Thyroid gland (tissue), 4 donors: ENCODE measurements around the gene TBCD. TPM values are rescaled to one million over a fixed set of nuclear protein-coding genes. Genes with fewer than 3 reads are reported as not detected.

Experiments
- DNase-seq, 2 donors: peaks; one replicate each; pipeline ENCODE4 v3.0.0-alpha.2; 2019
- H3K27ac ChIP-seq, 3 donors: fragments of 200-600 bp; sonication (generic); 1 replicate in 2 of 3; 2 replicates in 1 of 3; pipeline ENCODE4 v1.5.1; 2016 to 2019; ENCODE audit warnings: mild to moderate bottlenecking in 1 of 3, moderate library complexity in 1 of 3
- H3K27me3 ChIP-seq: fragments of 200-600 bp; sonication (generic); one replicate; pipeline ENCODE4 v1.5.1; 2019
- H3K36me3 ChIP-seq, 2 donors: fragments of 200-600 bp; sonication (generic); one replicate each; pipeline ENCODE4 v1.5.1; 2016 to 2019
- H3K4me1 ChIP-seq, 2 donors: fragments of 200-600 bp; sonication (generic); one replicate each; pipeline ENCODE4 v1.5.1; 2017 to 2019
- H3K4me3 ChIP-seq, 3 donors: fragments of 200-600 bp; sonication (generic); replicated peaks in 1 of 3; 1 replicate in 2 of 3; 2 replicates in 1 of 3; pipeline ENCODE4 v1.5.1; 2016; ENCODE audit warnings: mild to moderate bottlenecking in 1 of 3
- H3K9me3 ChIP-seq: fragments of 200-600 bp; sonication (generic); one replicate; pipeline ENCODE4 v1.5.1; 2017
- POLR2A ChIP-seq, 2 donors: fragments of 450-650 bp; IDR thresholded peaks; one replicate each; pipeline ENCODE4 v1.6.1; 2017; ENCODE audit warnings: antibody characterized with exemption in 2 of 2, mild to moderate bottlenecking in 2 of 2, moderate library complexity in 1 of 2
- WGBS, 2 donors: methylation state at CpG; one replicate each; pipeline ENCODE4 v1.1.5; 2017; 5-methylcytosine and 5-hydroxymethylcytosine counted together
- intact Hi-C: fragments of 100-400 bp; cut with DNase I; formaldehyde crosslinking; loops from one replicate; pipeline ENCODE4 v1.15.1; 2023
- total RNA-seq, 4 donors: library from RNA; depleted of rRNA; stranded (reverse); fragments of >200 nt; gene quantifications; one replicate each; pipeline ENCODE4 v1.2.3, GENCODE V29; 2016
- TF ChIP-seq, protein P1 (sequence below), 6 experiments: fragments of 200-600 bp in 3 of 6; fragments of 450-650 bp in 3 of 6; sonication (generic) in 3 of 6; IDR thresholded peaks; one replicate each; pipeline ENCODE4 v1.5.1; 2016 to 2019; ENCODE audit warnings: antibody characterized with exemption in 6 of 6, mild to moderate bottlenecking in 2 of 6, inconsistent platforms in 1 of 6, moderate library complexity in 1 of 6

TBCD gene
- total RNA-seq, 4 donors from 2014 or later, result 72.6 to 85.9 (median 79.6) TPM

DNA sequence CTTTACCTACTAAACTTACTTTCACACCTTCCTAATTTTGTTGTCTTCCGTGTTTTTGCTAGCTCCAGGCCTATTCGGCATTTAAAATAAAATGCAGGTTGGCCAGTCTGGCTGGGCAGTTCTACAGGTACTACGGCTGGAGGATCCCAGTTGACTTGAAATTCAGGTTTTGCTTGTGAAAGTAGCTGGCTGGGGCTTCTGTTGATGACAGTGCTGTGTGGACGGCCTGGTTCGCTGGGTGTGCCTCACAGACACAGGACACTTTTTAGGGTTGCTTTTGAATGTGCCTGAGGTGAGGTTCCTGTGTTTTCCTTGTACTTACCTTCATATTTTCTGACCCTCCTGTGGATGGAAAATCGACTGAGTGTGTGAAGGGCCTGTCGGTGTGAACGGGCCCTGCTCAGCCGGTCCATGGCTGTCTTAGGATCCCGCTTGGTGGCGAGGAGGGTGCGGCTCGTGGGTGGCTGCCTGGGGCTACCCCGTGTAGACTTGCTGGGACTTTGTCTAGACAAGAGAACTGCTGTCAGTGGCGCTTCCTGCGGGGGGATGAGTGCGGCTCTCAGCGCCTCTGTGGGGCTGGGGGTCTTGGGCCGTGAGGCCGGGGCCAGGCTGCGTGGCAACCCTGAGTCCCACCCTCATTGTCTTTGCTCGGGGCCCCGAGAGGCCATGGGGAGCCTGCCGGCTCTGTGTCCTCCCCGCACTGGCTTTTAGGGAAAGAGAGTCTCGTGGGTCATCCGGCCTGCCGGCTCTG lies 106.7 kb downstream of the TBCD start:
- Histone ChIP-seq H3K4me1 (peaks cover 26 to 40% of the 10 kb centered on the region in 2 donors), H3K4me3 (no peak overlapping the region), H3K9me3 (no peaks in the 10 kb centered on the region), H3K27ac (peak overlapping the region; percentile 97 to 99 (median 97)), H3K36me3 (no peaks in the 10 kb centered on the region), H3K27me3 (no peaks in the 10 kb centered on the region)
- intact Hi-C loops, result no loop called here
- TF ChIP-seq, protein P1, sequence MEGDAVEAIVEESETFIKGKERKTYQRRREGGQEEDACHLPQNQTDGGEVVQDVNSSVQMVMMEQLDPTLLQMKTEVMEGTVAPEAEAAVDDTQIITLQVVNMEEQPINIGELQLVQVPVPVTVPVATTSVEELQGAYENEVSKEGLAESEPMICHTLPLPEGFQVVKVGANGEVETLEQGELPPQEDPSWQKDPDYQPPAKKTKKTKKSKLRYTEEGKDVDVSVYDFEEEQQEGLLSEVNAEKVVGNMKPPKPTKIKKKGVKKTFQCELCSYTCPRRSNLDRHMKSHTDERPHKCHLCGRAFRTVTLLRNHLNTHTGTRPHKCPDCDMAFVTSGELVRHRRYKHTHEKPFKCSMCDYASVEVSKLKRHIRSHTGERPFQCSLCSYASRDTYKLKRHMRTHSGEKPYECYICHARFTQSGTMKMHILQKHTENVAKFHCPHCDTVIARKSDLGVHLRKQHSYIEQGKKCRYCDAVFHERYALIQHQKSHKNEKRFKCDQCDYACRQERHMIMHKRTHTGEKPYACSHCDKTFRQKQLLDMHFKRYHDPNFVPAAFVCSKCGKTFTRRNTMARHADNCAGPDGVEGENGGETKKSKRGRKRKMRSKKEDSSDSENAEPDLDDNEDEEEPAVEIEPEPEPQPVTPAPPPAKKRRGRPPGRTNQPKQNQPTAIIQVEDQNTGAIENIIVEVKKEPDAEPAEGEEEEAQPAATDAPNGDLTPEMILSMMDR (IDR thresholded peaks at IDR 0.05), result no peak
- TF ChIP-seq POLR2A (IDR thresholded peaks at IDR 0.05), result peak in 1 of 2 donors; percentile 62
- DNase-seq, result peak; percentile 87 to 88
- WGBS, 2 donors, result 66 to 67% methylated on average over 20 to 26 of the region's 28 CpGs

DNA sequence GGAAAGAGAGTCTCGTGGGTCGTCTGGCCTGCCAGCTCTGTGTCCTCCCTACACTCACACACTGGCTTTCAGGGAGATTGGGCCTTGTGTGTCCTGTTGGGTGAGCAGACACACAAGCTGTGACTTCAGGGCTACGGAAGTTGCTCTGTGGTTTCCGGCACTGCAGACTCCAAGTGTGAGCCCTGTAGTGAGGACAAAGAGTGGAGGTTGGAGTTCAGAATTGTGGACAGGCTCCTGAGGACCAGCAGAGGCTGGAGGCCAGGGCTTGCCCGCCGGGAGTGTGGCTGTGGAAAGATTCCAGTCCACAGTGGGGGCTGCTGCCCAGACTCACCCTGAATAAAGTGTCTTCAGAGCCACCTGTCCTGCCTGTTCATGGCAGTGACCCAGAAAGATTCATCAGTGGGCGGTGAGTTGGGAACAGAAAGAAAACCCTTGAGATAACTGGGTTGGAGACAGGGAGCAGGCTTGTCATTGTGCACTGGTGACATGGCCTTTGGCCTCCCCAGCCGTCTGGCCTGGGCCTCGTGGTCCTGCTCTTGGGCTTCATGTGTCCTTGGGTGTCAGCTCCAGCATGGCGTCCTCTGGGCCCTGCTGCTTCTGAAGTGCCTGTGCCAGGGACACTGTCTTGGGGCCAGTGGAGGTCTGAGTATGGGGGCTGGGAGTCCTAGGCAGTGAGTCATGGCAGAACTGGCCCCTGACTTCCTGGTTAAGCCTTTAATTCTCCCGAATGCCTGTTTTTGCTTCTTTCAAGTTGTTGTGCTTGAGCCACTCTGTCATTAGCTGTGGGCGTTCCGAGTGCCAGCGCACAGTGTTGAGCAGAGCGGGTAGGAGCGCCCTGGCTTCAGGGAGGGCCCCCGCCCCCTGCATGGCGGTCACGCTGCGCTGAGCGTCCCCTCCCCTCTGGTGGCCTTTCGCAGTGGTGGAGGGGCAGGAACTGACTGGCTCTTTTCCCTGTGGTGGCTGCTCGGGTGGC lies 107.9 kb downstream of the TBCD start:
- Histone ChIP-seq H3K27me3 (no peaks in the 10 kb centered on the region), H3K9me3 (no peaks in the 10 kb centered on the region), H3K4me1 (peaks cover 38 to 52% of the 10 kb centered on the region in 2 donors), H3K27ac (peak overlapping the region; percentile 97 to 99 (median 97)), H3K4me3 (no peak overlapping the region), H3K36me3 (no peaks in the 10 kb centered on the region)
- peak in 1 of 2 donors; percentile 75 for TF ChIP-seq POLR2A (IDR thresholded peaks at IDR 0.05)
- TF ChIP-seq, protein P1 (IDR thresholded peaks at IDR 0.05), result peak in 1 of 6 experiments; percentile 24
- 28 to 60% methylated on average over 20 to 22 of the region's 23 CpGs for WGBS, 2 donors
- peak; percentile 98 for DNase-seq
- intact Hi-C loops, result no loop called here

DNA sequence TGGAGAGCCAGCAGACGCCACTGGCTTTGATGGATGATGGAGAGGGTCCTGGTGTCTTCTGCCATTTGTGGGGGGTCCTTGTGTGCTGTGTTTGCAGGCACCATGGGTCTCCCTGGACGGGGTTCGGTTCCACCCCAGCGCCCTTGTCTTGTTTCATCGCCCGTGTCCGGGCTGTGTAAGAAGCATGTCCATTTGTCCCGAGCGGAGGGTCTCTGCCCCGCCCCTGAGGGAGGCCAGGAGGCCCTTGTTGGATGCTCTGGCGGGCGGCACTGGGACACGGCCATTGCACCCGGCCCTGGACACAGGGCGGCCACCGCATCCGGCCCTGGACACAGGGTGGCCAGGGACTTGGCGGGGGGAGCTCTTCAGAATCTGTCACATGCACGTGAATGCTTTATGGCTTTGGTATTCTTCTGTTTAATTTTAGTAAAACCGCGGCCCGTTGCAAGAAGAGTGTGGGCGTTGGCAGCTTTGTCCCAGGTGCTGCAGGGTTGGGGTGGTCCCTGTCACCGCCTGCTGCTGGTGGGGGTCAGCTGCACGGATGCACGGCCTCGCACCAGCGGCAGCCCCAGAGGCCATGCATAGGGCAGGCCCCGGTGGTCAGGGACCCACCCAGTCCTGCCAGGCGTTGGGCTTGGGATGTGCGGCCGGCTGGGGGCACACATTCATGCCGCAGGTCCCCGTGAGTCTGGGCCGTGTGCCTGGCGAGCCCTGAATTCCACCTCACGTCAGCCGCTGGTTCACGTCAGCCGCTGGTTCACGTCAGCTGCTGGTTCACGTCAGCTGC lies 108.9 kb downstream of the TBCD start:
- peaks cover 45 to 61% of the 10 kb centered on the region in 2 donors for H3K4me1 ChIP-seq
- H3K27ac ChIP-seq, result peak overlapping the region; percentile 97 to 99 (median 97)
- WGBS, 2 donors, result 72 to 84% methylated on average over 15 to 36 of the region's 42 CpGs
- TF ChIP-seq POLR2A (IDR thresholded peaks at IDR 0.05), result no peak
- TF ChIP-seq, protein P1 (IDR thresholded peaks at IDR 0.05), result no peak
- peak; percentile 55 to 68 for DNase-seq
- H3K4me3 ChIP-seq, result no peak overlapping the region
- intact Hi-C loops, result no loop called here
- H3K27me3 ChIP-seq, result no peaks in the 10 kb centered on the region
- no peaks in the 10 kb centered on the region for H3K9me3 ChIP-seq
- H3K36me3 ChIP-seq, result no peaks in the 10 kb centered on the region

DNA sequence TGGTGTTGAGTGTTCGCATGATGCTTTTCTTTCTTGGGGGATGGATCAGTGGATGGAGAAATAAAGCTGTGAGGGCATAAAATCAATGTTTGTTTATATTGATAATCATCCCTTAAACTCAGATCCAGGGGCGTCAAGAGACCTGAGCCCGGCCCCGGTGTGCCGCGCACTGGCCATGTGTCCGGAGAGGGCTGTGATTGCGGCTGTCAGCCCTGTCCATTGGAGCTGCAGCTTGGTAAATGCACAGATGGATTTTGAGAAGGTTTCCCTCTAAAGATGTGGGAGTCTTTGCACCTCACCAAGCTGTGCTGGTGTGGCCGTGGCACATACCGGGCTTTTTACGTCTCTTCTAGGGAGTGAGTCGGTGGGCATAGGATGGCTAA lies 109.5 kb downstream of the TBCD start:
- Histone ChIP-seq H3K36me3 (no peaks in the 10 kb centered on the region), H3K27ac (no peak overlapping the region), H3K9me3 (no peaks in the 10 kb centered on the region), H3K4me1 (peaks cover 45 to 66% of the 10 kb centered on the region in 2 donors), H3K4me3 (no peak overlapping the region), H3K27me3 (no peaks in the 10 kb centered on the region)
- WGBS, 2 donors, result 93 to 98% methylated on average over 12 of the region's 12 CpGs
- no peak for DNase-seq
- TF ChIP-seq, protein P1 (IDR thresholded peaks at IDR 0.05), result no peak
- no peak for TF ChIP-seq POLR2A (IDR thresholded peaks at IDR 0.05)
- intact Hi-C loops, result no loop called here
